Muscle of arm (tissue), 14 donors: Measurements from ENCODE around the gene SULF2. TPM values are rescaled to one million over a fixed set of nuclear protein-coding genes. Genes with fewer than 3 reads are reported as not detected.
"Not testable (repeated sequence)": the region's sequence is repeated elsewhere in the genome, so short reads cannot be mapped to it uniquely, and the experiment has no call there.

Source experiments
- DNase-seq: peaks from one replicate; pipeline ENCODE4 v3.0.0-alpha.2; 2013
- long read RNA-seq, 11 donors: transcript quantifications; one replicate each; lab custom pipeline, GENCODE V29; 2026
- polyA plus RNA-seq, 12 donors: library from polyadenylated mRNA; unstranded; fragments of 120-200 nt; gene quantifications; one replicate each; pipeline ENCODE4 v1.2.1, GENCODE V29; 2013; ENCODE audit not compliant: insufficient read length in 12 of 12

SULF2 gene
- polyA plus RNA-seq, result 10 to 100 TPM in 11 of 12 donors, not detected in 1; 36.8 to 99.0 (median 50.7) TPM
- long read RNA-seq, donor 1, partial matches to known transcripts, result 61 of 66 reads
- long read RNA-seq, donor 1, other reads (novel, unspliced or antisense), result 0 of 66 reads
- long read RNA-seq, donor 2, partial matches to known transcripts, result 0 of 1 reads
- long read RNA-seq, donor 2, other reads (novel, unspliced or antisense), result 0 of 1 reads
- long read RNA-seq, donor 3, partial matches to known transcripts, result 5 of 6 reads
- long read RNA-seq, donor 3, other reads (novel, unspliced or antisense), result 0 of 6 reads
- long read RNA-seq, donor 4, partial matches to known transcripts, result 11 of 12 reads
- long read RNA-seq, donor 4, other reads (novel, unspliced or antisense), result 0 of 12 reads
- long read RNA-seq, donor 5, partial matches to known transcripts, result 6 of 6 reads
- long read RNA-seq, donor 5, other reads (novel, unspliced or antisense), result 0 of 6 reads
- long read RNA-seq, donor 6, partial matches to known transcripts, result 8 of 9 reads
- long read RNA-seq, donor 6, other reads (novel, unspliced or antisense), result 0 of 9 reads
- long read RNA-seq, donor 7, partial matches to known transcripts, result 0 of 1 reads
- long read RNA-seq, donor 7, other reads (novel, unspliced or antisense), result 0 of 1 reads
- long read RNA-seq, donor 8, full-length matches to known transcripts, result 2 of 7 reads
- long read RNA-seq, donor 8, partial matches to known transcripts, result 5 of 7 reads
- long read RNA-seq, donor 8, other reads (novel, unspliced or antisense), result 0 of 7 reads
- long read RNA-seq, donor 9, partial matches to known transcripts, result 6 of 8 reads
- long read RNA-seq, donor 9, other reads (novel, unspliced or antisense), result 0 of 8 reads
- long read RNA-seq, donor 10, partial matches to known transcripts, result 0 of 1 reads
- long read RNA-seq, donor 10, other reads (novel, unspliced or antisense), result 0 of 1 reads
- long read RNA-seq, donor 11, partial matches to known transcripts, result 26 of 29 reads
- long read RNA-seq, donor 11, other reads (novel, unspliced or antisense), result 0 of 29 reads

DNA sequence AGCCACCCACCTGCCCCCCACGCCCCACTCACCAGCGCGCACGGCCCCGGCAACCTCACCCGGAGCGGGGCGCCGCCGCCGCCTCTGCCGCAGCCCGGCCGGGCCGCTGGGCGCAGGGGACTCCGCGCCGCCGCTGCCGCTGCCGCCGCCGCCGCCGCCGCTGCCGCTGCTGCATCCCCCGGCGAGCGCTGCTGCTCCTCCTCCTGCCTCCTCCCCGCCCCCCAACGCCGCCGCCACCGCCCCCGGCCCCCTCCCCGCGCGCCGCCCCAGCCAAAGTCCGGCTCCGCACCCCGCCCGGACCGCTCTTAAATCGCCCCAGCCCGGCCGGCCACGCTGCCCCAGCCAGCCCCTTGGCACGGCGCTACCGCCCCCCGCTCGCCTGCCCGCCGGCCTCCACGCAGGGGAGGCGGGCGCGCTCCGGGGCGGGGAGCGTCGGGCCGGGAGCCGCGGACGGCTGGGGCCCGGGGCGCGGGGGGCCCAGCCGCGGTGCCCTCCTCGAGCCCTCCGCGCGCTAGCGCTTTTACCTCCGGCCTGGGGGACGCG is at the start of gene SULF2:
Gene SULF2, minus strand, starts transcription at position 171 of the 543 bp plus-strand sequence. CDS start 28,118 bp downstream, outside the sequence.
- peak; percentile 41 for DNase-seq

DNA sequence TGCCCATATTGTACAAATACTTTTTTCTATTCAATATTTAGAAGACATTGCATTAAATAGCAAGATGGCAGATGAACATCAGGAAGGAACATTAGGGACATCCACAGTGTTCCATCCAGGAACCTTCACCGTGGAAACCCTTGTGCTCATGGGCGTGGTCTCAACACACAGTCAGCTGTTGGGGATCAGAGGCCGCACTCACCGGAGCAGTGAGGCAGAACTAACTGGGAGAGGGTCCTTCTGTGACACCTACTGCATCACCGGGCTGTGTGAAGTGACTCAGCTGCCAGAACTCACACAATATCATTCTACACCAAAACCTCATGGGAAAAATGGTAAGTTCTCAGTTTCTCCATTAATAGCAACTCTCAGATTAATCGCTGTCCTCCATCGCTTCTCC is 46.4 kb upstream of the SULF2 start:
- DNase-seq, result not testable (repeated sequence)

DNA sequence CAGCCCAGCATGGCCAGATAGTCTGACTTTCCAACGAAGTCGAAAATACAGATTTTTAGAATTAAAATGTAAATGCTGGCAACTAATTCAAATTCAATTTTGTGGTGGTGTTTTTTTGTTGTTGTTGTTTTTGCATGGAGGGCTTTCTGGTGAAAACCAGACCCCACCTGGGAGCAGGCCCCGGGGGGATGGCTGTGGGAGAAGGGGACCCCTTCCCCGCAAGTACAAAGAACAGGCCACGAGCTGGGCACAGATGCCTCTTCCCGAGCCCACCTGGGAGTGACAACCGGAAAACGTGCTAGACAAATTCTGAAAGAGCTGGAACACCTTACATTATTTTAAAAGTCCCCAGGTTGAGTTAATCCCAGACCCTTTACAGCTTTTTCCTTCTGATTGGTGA is 41.4 kb upstream of the SULF2 start:
- DNase-seq, result not testable (repeated sequence)

DNA sequence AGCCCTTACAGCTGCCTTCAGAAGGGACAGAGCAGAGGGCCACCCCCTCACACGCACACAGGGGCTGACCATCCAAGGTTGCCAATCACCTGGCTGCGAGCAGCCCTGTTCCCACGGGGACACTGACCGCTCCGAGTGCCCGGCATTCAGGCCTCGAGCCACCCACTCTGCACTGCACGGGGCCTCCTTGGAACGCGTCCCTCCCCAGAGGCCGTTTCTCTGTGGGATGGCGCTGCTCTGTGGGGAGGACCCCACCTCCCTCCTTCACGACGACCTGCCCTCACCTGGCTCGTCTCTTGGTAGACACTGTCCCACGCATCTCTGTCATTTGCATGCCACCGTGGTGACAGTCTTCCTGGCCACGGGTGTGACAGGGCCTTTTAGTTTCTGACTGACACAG is 40.7 kb upstream of the SULF2 start:
- not testable (repeated sequence) for DNase-seq

DNA sequence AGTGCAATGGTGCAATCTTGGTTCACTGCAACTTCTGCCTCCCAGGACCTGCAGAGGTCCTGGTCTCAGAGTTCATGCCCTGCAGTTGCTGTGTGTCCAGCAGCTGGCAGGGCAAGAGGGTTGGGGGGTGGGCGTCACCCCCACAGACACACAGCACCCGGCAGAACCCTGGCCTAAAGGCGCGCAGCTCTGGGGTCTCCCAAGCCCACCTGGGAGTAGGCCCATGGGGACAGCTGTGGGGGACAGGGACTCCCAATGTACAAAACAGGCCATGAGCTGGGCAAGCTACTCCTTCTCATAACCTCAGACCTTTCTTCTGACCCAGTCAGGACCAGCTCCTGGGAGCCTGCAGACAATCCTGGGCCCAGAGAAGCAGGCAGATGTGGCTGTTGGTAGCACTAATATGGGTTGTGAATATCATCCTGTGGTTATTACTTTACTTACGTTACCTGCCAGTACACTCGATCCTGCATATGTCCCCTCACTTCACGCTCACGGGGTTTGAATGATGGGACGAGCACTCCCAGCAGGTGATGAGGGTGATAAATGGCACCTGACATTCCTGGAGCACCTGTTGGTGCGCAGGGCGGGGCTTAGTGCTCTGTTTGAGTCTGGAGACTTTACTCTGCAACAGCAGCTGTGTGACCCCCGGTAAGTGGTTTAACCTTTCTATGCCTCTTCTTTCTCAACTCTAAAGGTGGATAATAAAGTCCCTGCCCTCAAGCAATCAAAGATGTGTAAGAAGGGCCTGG is 39.9 kb upstream of the SULF2 start:
- DNase-seq, result no peak

DNA sequence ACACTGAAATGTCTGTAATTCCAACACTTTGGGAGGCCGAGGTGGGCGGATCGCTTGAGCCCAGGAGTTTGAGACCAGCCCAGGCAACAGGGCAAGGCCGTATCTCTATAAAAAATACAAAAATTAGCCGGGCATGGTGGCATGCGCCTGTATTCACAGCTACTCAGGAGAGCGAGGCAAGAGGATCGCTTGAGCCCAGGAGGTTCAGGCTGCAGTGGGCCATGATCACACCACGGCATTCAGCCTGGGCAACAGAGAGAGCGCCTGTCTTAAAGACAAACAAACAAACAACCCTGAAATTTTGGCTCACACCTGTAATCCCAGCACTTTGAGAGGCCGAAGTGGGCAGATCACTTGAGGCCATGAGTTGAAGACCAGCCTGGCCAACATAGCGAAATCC is 38.7 kb upstream of the SULF2 start:
- not testable (repeated sequence) for DNase-seq

DNA sequence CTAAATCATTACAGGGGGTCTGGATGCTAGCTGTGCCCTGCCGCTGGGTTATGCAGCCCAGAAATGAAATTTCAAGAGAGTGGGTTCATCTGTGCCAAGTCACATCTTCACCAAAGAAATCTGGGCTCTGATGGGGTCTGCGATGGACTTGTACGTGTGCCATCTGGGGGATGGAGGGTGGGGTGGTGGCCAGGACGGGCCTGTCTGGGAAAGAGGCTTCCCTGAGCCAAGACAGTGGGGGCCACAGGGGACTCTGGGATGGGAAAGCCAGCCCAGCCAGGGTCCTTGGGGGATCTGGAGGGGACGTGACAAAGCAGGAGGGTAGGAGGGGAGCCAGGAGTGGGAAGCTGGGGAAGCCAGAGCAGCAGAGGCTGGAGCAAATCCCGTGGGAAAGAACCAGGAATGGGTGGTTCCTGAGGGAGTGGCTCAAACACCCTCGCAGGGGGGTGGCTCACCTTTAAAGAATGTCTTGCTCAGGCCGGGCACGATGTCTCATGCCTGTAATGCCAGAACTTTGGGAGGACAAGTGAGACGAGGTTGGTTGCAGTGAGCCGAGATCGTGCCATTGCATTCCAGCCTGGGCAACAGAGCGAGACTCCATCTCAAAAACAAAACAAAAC is 36.3 kb upstream of the SULF2 start:
- DNase-seq, result no peak

DNA sequence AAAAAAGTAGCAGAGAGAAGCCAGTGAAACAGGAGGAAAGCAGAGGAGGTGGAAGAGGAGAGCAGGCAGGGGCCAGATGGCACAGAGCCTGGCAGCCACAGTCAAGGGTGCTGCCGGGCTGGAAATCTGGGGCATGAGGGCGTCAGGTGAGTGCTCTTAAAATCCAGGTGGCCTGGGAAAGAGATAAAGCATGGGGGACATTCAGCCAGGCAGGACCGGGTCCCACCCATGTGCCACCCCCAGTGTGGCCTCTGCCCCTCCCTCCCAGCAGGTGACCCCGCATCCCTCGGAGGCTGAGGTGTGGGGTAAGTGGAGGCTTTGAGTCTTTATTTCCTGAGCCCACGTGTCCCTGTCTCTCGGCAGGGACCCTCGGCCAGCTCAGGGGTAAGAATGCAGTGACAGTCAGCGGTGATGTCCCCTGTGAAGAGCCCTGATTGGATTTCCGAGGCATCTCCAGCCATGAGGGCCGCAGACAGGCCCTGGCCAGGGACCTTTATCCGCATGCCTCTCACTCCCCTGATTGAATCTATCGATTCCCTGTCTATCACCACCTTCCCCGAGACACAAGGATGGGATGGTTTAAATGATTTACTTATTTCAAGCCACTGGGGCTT is 33.8 kb upstream of the SULF2 start:
- DNase-seq, result no peak

DNA sequence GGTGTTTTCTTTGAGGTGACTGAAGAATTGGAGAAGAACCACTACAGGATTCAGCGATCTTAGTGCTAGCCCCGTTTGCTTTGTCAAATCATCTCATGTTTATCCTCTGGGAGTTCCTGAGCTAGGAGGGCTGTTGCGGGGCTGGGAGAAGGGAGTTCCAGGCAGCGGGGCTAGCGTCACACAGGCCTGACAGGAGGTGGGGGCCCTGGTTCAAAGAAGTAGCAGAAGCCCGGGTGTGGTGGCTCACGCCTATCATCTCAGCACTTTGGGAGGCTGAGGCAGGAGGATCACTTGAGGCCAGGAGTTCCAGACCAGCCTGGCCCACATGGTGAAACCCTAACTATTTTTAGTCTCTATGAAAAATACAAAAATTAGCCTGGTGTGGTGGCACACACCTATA is 33.2 kb upstream of the SULF2 start:
- no peak for DNase-seq

DNA sequence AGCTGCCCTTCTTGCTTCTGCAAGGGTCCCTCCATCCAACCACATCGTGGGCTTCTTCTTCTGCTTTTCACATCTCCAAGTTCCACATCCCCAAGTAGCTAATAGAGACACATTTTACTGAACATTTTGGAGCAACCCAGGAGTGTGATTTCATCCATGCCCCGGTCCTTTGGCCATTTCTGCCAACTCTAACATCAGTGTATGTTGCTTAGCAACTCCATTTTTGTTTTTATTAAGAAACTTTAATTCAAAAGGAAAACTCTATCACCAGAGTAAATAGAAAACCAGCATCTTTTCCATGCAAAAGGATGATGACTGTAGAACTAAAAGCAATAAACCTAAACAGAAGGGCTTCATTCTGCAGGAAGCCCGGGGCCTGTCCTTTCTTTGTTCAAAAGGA is 32.7 kb upstream of the SULF2 start:
- DNase-seq, result no peak

DNA sequence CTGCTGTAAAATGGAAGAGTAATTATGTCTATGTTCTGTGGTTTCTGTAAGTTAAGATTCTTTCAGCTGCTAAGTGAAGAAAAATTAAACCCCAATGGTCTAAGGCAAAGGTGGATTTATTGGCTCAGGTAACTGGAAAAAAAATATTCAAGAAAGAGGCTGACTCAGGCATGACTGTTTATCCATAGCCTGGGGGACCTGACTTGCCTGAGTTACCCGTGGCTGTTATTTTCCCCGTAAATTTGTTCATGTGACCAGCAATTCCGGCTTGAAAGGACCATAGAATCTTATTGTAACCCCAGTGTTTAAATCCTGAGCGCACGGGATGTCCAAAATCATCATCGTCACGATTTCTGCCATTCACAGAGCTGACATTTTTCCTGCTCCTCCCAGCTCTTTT is 32.3 kb upstream of the SULF2 start:
- DNase-seq, result no peak

DNA sequence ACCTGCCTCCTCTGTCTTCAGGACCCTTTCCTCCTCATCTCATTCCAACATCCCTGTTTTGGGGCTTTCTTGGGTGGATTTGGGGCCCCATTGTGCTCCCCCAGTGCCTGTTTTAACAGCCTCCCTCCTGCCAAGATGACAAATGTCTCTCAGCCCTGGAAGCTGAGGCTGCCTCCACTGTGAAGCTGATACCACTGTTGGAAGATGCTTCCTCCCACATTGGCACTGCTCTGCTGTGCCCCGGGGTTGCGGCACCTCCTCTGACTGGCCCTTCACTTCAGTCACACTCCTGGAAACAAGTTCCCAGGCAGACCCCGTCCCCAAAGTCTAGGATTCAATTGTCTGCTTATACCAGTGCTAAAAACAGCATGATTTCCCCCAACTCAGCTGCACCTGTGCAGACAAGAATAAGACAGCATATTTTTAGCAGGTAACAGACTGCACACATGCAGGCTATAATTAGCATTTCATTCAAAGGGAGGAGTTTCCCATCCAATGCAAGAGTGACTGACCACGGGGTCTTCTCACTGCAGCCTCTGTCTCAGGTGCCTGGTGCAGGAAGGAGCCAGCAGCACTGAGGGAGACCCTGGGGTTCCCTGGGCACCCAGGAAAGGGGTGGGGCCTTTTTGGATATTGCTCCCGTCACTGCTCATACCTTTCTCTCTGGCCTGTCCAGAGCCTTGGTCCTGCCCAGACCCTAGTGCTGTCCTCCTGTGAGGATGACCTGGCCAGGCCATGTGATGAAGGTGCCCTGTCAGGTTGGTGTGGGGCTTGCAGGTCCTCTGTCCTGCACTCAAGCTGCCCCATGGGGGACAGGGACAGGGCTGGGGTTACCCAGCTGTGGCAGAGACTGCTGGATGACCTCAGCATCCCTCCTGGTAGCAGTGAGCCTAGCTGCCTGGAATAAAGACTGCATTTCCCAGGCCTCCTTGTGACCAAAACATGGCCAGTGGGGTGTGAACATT is 31.5 kb upstream of the SULF2 start:
- DNase-seq, result no peak

DNA sequence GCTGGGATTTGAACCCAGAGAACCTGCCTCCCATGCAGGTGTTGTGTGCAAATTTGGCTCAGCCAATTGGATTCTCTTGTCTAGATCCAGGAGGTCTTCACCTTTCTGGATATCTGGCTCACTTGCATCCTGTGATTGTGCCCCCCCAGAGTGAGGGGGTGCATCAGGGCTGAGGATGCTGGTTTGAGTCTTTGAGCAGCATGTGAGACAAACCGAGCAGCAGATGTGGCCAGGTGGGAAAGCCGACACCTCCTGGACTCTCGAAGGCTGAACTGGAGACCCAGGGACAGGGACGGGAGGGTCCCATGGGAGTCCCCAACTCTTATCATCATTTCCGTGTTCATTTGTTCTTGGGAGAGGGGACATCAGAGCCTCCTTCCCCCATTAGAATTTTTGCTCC is 30.6 kb upstream of the SULF2 start:
- no peak for DNase-seq

DNA sequence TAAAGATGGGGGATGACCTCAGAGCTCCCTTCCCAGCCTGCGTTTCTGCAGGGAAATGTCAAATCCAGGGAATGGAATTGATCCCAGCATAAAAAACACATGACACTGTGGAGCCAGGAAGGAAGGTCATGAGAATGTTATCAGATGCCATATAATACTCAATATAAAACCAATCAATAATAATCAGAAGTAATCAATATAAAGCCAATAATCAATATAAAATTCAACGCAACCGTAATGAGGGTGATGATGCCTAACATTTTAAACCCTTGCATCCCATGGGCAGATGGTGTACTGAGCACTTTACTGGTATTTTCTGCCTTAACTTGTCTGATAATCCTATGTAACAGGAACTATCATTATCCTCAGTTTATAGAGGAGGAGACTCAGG is 30.1 kb upstream of the SULF2 start:
- no peak for DNase-seq

DNA sequence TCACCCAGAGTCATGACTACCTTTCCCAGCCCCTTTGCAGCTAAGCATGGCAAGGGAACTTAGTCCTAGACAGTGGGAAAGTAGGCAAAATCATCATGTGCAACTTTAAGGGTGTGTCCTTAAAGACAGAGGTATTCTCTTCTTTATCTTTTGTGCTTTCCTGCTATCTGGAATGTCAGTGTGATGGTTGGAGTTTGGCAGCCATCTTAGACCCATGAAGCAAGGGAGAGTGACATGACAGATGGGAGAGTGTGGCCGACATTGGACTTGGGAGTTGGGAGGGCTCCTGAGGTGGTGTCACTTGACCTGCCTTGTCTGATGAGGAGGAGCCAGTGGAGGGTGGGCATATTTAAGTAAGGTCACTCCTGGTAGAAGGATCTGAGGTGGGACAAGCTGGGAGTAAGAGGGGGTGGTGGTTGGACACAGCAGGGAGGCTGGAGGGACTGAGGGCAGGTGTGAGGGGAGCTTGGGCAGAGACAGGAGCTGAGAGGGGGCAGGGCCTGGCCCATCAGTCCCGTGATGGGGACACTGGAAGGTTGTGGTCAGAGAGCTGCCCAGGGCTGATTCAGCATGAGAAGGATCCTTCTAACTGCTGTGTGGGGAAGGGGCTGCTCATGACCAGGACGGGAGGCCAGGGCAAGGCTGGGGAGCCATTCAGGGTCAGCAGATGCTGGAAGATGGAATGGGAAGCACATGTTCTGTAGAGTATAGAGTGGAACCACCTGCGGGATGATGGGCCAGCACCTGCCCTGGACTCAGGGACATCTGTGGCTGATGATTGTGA is 29.5 kb upstream of the SULF2 start:
- DNase-seq, result no peak

DNA sequence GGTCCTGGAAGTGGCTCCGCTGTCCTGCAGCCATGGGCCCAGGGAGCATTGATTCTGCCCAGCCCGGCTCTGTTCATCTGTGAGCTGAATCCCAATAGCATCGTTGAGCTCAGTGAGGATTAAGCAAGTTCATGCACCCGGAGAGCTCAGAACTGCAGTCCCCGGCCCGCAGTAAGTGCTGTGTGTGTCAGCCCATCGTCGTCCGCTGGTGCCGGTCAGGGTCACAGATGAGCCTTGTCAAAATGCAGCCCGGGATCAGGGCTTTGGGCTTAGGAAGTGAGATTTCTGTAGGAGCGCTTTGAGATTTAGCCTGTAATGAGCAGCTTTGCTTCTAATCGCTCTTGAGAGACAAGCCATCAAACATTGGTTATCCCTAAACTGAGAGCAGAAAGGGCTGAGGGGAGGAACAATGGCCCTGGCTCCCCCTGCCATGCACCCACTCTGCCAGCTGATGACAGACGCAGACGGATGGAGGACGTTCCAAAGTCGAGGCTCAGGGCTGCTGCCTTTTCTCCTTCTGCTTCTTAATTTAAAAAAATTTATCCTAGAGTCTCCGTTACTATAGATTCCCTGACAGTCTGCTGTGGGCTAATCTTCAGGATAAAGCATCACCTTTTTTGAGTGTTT is 25.6 kb upstream of the SULF2 start:
- DNase-seq, result no peak

DNA sequence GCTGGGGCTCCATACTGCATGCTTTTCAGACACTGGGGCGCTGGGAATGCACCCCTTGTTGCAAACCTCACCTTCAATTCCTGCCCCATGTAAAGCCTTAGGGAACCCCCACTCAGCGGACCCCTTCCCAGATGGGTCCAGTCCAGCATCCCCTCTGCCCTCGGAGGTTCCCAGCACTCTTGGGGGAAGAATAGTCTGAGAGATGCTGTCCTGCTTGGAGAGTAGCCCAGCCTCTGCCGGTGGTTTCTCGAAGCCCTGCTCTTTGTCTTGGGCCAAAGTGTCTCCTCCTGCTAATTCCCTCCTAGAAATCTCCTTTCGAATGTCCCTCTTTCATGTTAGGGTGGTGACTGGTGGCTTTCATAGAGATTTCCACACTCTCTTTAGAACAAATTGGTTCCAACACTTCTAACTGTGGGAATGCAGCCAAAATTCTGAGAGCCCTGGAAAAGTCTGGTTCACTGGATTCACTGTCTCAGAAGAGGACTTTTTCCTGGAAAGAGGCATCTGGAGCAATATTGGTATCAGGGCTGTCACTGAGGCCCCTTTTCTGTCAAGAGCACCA is 24.9 kb upstream of the SULF2 start:
- DNase-seq, result peak; percentile 43
